NB4 (cell line): ENCODE measurements around the gene UGT1A6.

Experiments
- MAX ChIP-seq: IDR thresholded peaks from 2 replicates; pipeline ENCODE4 v1.6.1; 2011; ENCODE audit warnings: low read depth, low read length
- POLR2A ChIP-seq: IDR thresholded peaks from 2 replicates; pipeline ENCODE4 v1.6.1; 2011; ENCODE audit warnings: mild to moderate bottlenecking; ENCODE audit not compliant: insufficient read length; ENCODE audit errors: extremely low read depth
- TF ChIP-seq, protein P1 (sequence below): IDR thresholded peaks from one replicate; pipeline ENCODE4 v1.5.1; 2012; ENCODE audit warnings: low read depth, low read length

DNA sequence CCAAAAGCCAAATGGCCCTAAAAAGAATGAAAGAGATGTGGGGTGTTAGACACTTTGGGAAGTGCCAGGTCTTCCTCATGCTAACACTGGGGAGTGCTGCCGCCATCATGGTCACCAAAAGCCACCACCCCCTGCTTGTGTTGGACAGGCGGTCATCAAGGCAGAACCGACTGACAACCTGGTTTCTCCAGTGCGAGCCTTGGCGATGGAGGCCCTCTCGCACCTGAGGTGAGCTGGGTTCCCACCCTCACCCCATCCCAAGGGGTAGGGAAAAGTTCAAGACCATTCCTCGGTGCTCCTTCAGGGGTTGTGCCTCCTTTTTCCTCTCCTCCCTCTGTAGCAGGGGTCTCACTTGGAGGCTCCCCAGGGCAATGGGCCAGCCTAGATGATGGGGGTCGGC, 119.0 kb downstream of the UGT1A6 start:
- TF ChIP-seq, protein P1, sequence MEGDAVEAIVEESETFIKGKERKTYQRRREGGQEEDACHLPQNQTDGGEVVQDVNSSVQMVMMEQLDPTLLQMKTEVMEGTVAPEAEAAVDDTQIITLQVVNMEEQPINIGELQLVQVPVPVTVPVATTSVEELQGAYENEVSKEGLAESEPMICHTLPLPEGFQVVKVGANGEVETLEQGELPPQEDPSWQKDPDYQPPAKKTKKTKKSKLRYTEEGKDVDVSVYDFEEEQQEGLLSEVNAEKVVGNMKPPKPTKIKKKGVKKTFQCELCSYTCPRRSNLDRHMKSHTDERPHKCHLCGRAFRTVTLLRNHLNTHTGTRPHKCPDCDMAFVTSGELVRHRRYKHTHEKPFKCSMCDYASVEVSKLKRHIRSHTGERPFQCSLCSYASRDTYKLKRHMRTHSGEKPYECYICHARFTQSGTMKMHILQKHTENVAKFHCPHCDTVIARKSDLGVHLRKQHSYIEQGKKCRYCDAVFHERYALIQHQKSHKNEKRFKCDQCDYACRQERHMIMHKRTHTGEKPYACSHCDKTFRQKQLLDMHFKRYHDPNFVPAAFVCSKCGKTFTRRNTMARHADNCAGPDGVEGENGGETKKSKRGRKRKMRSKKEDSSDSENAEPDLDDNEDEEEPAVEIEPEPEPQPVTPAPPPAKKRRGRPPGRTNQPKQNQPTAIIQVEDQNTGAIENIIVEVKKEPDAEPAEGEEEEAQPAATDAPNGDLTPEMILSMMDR, result no peak
- TF ChIP-seq POLR2A (no peak), MAX (no peak)
